NCI-H524 (cell line): ENCODE data around the gene VEGFB.

ENCODE experiments used
- DNase-seq, 2 experiments: peaks; one replicate each; lab custom pipeline; 2025; lab: John Stamatoyannopoulos, UW

The VEGFB gene

GRCh38 chr11:64211181-64211872 is 23.1 kb upstream of the VEGFB start:
- DNase-seq = no peak

GRCh38 chr11:64216879-64217278 is 17.5 kb upstream of the VEGFB start:
- DNase-seq = no peak

- no peak for DNase-seq
These were observed 15.6 kb upstream of the VEGFB start for GRCh38 chr11:64218628-64219353.

- DNase-seq = no peak
These were observed 15.1 kb upstream of the VEGFB start for GRCh38 chr11:64219354-64219684.

- DNase-seq = no peak
These were observed 14.6 kb upstream of the VEGFB start for GRCh38 chr11:64219755-64220154.

GRCh38 chr11:64220271-64220670 is 14.1 kb upstream of the VEGFB start:
- DNase-seq = no peak

GRCh38 chr11:64220798-64221197 is 13.6 kb upstream of the VEGFB start:
- DNase-seq = no peak

- DNase-seq = no peak
These were observed 11.8 kb upstream of the VEGFB start for GRCh38 chr11:64222651-64223000.

- peak in 1 of 2 experiments; percentile 62 for DNase-seq
These were observed 11.3 kb upstream of the VEGFB start for GRCh38 chr11:64223001-64223651.

- no peak for DNase-seq
These were observed 10.1 kb upstream of the VEGFB start for GRCh38 chr11:64224151-64224890.

GRCh38 chr11:64224891-64225607 is 9.3 kb upstream of the VEGFB start:
- DNase-seq = no peak

- peak; percentile 47 to 78 for DNase-seq
These were observed 8.5 kb upstream of the VEGFB start, which contains the start of the genes NUDT22 and TRPT1 for GRCh38 chr11:64225608-64226506. TSS of gene NUDT22 (plus strand) at chr11:64226274. CDS start at chr11:64226653, 379 bp downstream. TSS of gene TRPT1 (minus strand) at chr11:64226186. CDS start at chr11:64225860, 326 bp downstream.

GRCh38 chr11:64226507-64227051 is 7.8 kb upstream of the VEGFB start:
- peak; percentile 77 to 80 for DNase-seq

- DNase-seq = no peak
These were observed 6.9 kb upstream of the VEGFB start for GRCh38 chr11:64227405-64227956.

GRCh38 chr11:64229090-64229743 is 5.2 kb upstream of the VEGFB start:
- DNase-seq = no peak

GRCh38 chr11:64229744-64230170 is 4.6 kb upstream of the VEGFB start:
- no peak for DNase-seq

- peak; percentile 82 to 93 for DNase-seq
These were observed 4.0 kb upstream of the VEGFB start, which contains the start of gene DNAJC4 for GRCh38 chr11:64230171-64230984. TSS of gene DNAJC4 (plus strand) at chr11:64230548. CDS start at chr11:64230855, 307 bp downstream.

GRCh38 chr11:64230985-64231365 is 3.4 kb upstream of the VEGFB start:
- no peak for DNase-seq
